ENCODE measurements around the gene SNRNP70.
"Not testable (repeated sequence)": the region's sequence is repeated elsewhere in the genome, so short reads cannot be mapped to it uniquely, and the experiment has no call there.

Gene SNRNP70

GRCh38 chr19:49085020-49085867, at the start of gene SNRNP70:
Gene SNRNP70, plus strand, starts transcription at chr19:49085451. Its CDS starts 964 bp downstream, at chr19:49086415.
- DNase-seq (ENCODE audit: low spot score) = peak; percentile 100

GRCh38 chr19:49036815-49037214, 48.4 kb upstream of the SNRNP70 start, which contains the start of gene CGB1:
Gene CGB1, minus strand, starts transcription at chr19:49036895. Its CDS starts 184 bp downstream, at chr19:49036711.
- DNase-seq (ENCODE audit: low spot score) = peak; percentile 53

- not testable (repeated sequence) for DNase-seq (ENCODE audit: low spot score)
These were observed 47.1 kb upstream of the SNRNP70 start for GRCh38 chr19:49038111-49038510.

GRCh38 chr19:49038557-49039276, 46.5 kb upstream of the SNRNP70 start:
- peak; percentile 91 for DNase-seq (ENCODE audit: low spot score)

- DNase-seq (ENCODE audit: low spot score) = not testable (repeated sequence)
These were observed 45.5 kb upstream of the SNRNP70 start for GRCh38 chr19:49039736-49040135.

GRCh38 chr19:49042177-49042576, 43.1 kb upstream of the SNRNP70 start:
- peak; percentile 75 for DNase-seq (ENCODE audit: low spot score)

GRCh38 chr19:49042666-49043065, 42.6 kb upstream of the SNRNP70 start:
- DNase-seq (ENCODE audit: low spot score) = not testable (repeated sequence)

- not testable (repeated sequence) for DNase-seq (ENCODE audit: low spot score)
These were observed 41.7 kb upstream of the SNRNP70 start, which contains the start of gene CGB5 for GRCh38 chr19:49043548-49043947. Gene CGB5, plus strand, starts transcription at chr19:49043848. Its CDS starts 362 bp downstream, at chr19:49044210.

GRCh38 chr19:49049011-49049410, 36.2 kb upstream of the SNRNP70 start, which contains the start of gene CGB8:
Gene CGB8, minus strand, starts transcription at chr19:49049111. Its CDS starts 372 bp downstream, at chr19:49048739.
- DNase-seq (ENCODE audit: low spot score) = not testable (repeated sequence)

GRCh38 chr19:49049834-49050233, 35.4 kb upstream of the SNRNP70 start:
- not testable (repeated sequence) for DNase-seq (ENCODE audit: low spot score)

GRCh38 chr19:49050376-49051033, 34.7 kb upstream of the SNRNP70 start:
- peak; percentile 87 for DNase-seq (ENCODE audit: low spot score)

- DNase-seq (ENCODE audit: low spot score) = peak; percentile 66
These were observed 28.9 kb upstream of the SNRNP70 start for GRCh38 chr19:49056101-49056901.

GRCh38 chr19:49056902-49057596, 28.2 kb upstream of the SNRNP70 start:
- not testable (repeated sequence) for DNase-seq (ENCODE audit: low spot score)

- peak; percentile 62 for DNase-seq (ENCODE audit: low spot score)
These were observed 27.5 kb upstream of the SNRNP70 start, which contains the start of gene CGB7 for GRCh38 chr19:49057636-49058234. Gene CGB7, minus strand, starts transcription at chr19:49057749. Its CDS starts 2,374 bp downstream, at chr19:49055375.

GRCh38 chr19:49058562-49058961, 26.7 kb upstream of the SNRNP70 start:
- DNase-seq (ENCODE audit: low spot score) = no peak

GRCh38 chr19:49059053-49059452, 26.2 kb upstream of the SNRNP70 start:
- no peak for DNase-seq (ENCODE audit: low spot score)

- DNase-seq (ENCODE audit: low spot score) = no peak
These were observed 24.3 kb upstream of the SNRNP70 start for GRCh38 chr19:49061000-49061399.

GRCh38 chr19:49061445-49061844, 23.8 kb upstream of the SNRNP70 start:
- no peak for DNase-seq (ENCODE audit: low spot score)

- DNase-seq (ENCODE audit: low spot score) = no peak
These were observed 21.1 kb upstream of the SNRNP70 start for GRCh38 chr19:49064029-49064629.

All from SW480 (cell line).